ENCODE results near the gene IQUB.
"Not testable (repeated sequence)": the region's sequence is repeated elsewhere in the genome, so short reads cannot be mapped to it uniquely, and the experiment has no call there.

The IQUB gene

GRCh38 chr7:123539871-123540270, 5.5 kb upstream of the IQUB start:
- no peak for DNase-seq (ENCODE audit: low read depth, low spot score)

DNA sequence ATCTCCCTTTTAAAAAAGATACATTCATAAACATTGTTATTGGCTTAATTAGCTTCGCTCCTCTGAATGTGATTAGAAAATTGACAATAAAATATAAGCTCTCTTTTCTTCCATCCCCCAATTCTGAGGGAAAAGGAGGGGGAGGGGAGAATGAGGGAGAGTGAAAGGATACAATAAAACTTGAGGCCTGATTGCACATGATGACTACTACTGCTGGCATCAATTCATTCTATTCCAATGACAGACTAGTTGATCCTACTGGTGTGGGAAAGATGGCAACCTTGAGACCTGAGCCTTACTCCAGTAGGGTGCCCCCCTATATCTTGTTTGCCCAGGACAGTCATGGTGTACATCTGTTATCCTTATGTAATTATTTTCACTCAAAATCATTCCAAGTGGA, 4.5 kb upstream of the IQUB start:
- DNase-seq (ENCODE audit: low read depth, low spot score): no peak

DNA sequence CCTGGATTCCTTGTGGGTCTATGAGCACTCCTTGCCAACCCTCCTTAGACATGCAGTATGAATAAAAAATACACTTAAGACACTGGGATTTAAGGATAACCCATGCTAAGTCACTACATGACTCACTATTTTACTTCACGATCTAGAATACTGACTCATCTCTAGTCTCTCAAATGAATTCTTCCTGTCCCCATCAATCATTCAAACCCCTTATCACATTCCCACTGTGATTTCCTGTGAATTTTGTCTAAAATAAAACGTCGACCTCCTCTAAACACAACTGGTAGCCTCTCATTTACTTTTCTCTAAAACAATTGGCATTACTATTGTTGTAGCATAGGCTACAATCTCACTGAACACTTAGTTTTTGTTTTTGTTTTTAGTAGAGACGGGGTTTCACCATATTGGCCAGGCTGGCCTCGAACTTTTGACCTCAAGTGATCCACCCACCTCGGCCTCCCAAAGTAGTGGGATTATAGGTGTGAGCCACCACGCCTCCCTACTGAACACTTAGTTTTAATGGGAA, 3.9 kb upstream of the IQUB start:
- DNase-seq (ENCODE audit: low read depth, low spot score): no peak

GRCh38 chr7:123537026-123537642, 2.7 kb upstream of the IQUB start:
- DNase-seq (ENCODE audit: low read depth, low spot score): no peak

- no peak for DNase-seq (ENCODE audit: low read depth, low spot score)
Observed at GRCh38 chr7:123535517-123535916, 1.1 kb upstream of the IQUB start.

GRCh38 chr7:123533929-123534382, 439 bp downstream of the IQUB start:
- no peak for DNase-seq (ENCODE audit: low read depth, low spot score)

DNA sequence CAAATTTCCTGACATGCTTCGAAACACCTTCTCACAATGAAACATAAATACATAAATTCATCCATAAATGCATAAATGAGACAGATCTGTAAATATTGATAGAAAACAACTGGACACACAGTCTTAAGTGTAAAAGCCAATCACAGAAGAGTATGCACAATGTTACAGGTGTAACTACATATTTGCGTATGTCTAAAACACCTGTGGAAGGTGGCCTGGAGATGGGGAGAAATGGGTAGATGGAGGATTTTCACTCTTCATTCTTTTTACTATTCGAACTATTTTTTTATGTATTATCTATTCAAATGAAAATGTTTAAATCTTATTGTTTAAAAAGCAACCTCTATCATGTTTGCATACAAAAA, 860 bp downstream of the IQUB start:
- DNase-seq (ENCODE audit: low read depth, low spot score): no peak

DNA sequence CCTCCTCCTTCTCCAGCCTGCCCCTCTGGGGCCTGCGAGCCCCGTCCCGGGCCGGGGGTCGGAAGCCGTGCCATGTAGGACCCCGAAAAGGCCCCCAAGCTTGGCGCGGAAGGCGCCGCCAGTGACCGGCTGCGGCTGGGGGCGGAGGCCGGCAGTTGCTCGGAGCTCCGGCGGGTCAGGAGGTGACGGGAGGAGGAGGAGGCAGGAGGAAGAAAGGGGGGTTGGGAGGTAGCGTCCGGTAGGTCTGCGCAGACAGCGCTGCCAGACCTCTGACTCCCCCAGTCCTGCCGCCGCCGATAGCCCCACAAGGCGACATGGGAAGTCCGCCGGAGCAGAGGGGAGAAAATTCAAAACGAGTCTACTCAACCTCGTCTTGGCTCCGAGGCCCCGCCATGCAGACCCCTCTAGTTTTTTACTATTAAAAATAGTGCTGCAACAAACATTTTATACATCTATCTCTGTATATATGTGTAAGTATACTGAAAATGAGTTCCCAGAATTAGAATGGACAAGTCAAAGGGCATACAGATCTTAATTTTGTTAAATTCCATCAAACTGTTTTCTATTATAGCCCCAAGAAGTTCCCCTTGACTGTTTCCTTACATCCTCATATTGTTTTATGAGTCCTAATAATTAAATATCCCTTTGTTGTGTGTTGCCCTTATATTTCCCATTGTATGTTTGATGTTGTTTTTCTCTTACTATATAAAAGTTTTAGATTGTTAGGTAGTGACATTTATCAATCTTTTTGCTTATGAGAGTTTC, 1.4 kb downstream of the IQUB start:
- DNase-seq (ENCODE audit: low read depth, low spot score): not testable (repeated sequence)

GRCh38 chr7:123532343-123532742, 2.1 kb downstream of the IQUB start:
- not testable (repeated sequence) for DNase-seq (ENCODE audit: low read depth, low spot score)

GRCh38 chr7:123530035-123530591, 4.3 kb downstream of the IQUB start:
- not testable (repeated sequence) for DNase-seq (ENCODE audit: low read depth, low spot score)

- no peak for DNase-seq (ENCODE audit: low read depth, low spot score)
Observed at GRCh38 chr7:123528265-123528664, 6.1 kb downstream of the IQUB start.

GRCh38 chr7:123527712-123528225, 6.6 kb downstream of the IQUB start:
- not testable (repeated sequence) for DNase-seq (ENCODE audit: low read depth, low spot score)

- DNase-seq (ENCODE audit: low read depth, low spot score): not testable (repeated sequence)
Observed at GRCh38 chr7:123526533-123526932, 7.9 kb downstream of the IQUB start.

- no peak for DNase-seq (ENCODE audit: low read depth, low spot score)
Observed at GRCh38 chr7:123522066-123522465, 12.3 kb downstream of the IQUB start.

DNA sequence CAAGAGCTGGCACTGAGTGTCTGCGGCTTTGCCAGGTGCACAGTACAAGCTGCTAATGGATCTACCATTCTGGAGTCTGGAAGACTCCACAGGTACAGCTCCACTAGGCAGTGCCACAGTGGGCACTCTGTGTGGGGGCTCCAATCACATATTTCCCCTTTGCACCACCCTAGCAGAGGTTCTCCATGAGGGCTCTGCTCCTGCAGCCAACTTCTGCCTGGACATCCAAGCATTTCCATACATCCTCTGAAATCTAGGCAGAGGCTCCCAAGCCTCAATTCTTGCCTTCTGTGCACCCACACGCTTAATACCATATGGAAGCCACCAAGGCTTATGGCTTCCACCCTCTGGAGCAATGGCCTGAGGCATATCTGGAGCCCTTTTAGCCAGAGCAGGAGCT, 29.2 kb downstream of the IQUB start:
- no peak for DNase-seq (ENCODE audit: low read depth, low spot score)

DNA sequence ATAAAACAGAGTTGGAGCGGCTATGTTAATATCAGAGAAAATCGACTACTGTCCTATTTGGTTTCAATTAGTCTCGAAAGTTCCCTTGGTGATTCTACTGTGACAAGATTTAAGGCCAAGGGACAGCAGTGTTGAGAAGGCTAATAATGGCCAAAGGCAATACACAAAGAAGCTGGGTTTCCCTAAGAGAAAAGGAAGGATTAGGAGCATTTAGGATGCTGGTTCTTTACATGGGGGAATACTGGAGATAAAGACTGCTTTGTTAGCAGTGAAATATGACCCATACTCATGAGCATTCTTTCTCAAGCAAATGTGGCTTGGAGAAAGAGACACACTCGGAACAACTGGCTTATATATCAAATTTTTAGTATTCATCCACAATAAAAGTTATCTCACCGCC, 32.2 kb downstream of the IQUB start:
- DNase-seq (ENCODE audit: low read depth, low spot score): no peak

GRCh38 chr7:123500878-123501489, 33.4 kb downstream of the IQUB start:
- no peak for DNase-seq (ENCODE audit: low read depth, low spot score)

GRCh38 chr7:123499211-123499970, 35.0 kb downstream of the IQUB start:
- no peak for DNase-seq (ENCODE audit: low read depth, low spot score)

DNA sequence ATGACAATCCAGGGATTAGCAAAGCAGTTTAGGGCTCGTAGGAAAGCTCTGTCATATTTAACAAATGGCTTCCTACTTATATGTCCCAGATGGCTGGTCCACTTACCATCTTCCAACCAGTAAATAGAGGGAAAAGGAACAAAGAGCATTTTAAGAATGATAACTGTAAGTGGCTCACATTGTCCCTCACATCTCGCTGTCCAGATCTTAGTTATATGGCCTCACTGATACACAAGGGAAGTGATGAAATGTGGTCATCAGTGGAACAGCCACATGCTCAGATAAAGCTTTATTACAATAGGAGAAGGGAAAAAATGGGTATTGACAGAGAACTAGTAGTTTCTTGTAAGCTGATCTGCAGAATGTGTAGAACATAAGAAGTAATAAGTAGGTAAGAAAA, 35.8 kb downstream of the IQUB start:
- no peak for DNase-seq (ENCODE audit: low read depth, low spot score)

DNA sequence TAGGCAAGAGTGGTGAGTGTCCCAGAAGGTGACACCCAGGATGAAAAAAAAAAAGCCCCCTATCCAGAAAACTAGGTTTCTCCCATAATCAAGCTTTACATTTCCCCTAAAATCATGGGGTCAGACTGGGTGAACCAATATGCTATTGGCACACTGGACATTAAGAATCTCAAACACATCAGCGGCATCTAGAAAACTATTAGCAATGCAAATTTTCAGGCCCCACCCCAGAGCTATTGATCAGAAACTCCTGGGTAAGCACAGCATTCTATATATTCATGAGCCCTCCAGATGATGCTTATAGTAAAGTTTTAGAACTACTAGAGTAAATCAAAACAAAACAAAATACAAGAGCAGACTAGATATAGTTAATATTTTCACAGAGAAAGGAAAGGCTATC, 36.4 kb downstream of the IQUB start:
- DNase-seq (ENCODE audit: low read depth, low spot score): no peak

DNA sequence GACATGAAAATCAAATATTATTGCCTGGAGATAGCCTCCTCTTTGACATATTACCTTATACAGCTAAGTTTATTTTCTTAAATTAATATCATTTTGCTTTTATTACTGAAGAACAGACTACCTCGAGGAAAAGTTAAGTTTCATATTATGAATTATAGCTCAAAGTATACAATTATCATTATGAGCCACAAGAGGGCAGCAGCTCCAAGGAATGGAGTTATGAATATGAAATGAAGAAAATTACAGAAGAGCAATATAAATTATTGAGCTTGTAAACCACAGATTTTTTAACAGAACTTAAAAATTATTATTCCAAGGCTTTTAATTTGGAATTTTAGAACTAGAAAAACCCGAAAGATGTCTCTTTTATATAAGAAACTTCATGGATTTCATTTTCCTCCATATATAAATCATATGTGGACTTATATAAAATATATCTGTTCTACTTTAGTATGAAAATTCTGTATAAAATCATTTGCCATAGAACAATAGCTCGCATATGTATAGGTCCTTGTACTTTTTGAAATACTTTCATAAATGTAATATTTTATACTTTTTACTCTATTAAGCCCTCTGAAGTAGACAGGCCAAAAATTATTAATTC, 40.1 kb downstream of the IQUB start:
- DNase-seq (ENCODE audit: low read depth, low spot score): peak; percentile 6
